Stimulated activated naive B cell treated with anti-CD40 and anti-IgM and Interleukin-4, amounts not matched to agents 10 μg/mL and 1 μg/mL and 100 μg/mL, for 72 hours (primary cell): ENCODE data around the gene PACSIN1.
A peak's percentile ranks its signal among the peaks of the same experiment; 100 is the strongest.

Experiments
- ATAC-seq, 2 donors: fragments of 150-1000 bp; cut with Tn5 transposase; replicated peaks; 2 replicates each; pipeline ENCODE4 v1.10.0; 2021; ENCODE audit warnings: moderate library complexity in 1 of 2
- DNase-seq: peaks from one replicate; pipeline ENCODE4 v3.0.0; 2021
- H3K27ac Mint-ChIP-seq: one replicate; pipeline ENCODE4 v1.8.0; 2022; ENCODE audit warnings: mild to moderate bottlenecking, mixed read lengths
- H3K27me3 Mint-ChIP-seq, 2 donors: one replicate each; pipeline ENCODE4 v1.8.0; 2022; ENCODE audit warnings: mixed read lengths in 2 of 2
- H3K36me3 Mint-ChIP-seq, 2 donors: one replicate each; pipeline ENCODE4 v1.8.0; 2022; ENCODE audit warnings: mixed read lengths in 2 of 2, mild to moderate bottlenecking in 1 of 2
- H3K4me1 Mint-ChIP-seq, 2 donors: one replicate each; pipeline ENCODE4 v1.8.0; 2022; ENCODE audit warnings: mixed read lengths in 2 of 2, mild to moderate bottlenecking in 1 of 2
- H3K4me3 Mint-ChIP-seq, 2 donors: one replicate each; pipeline ENCODE4 v1.8.0; 2022; ENCODE audit warnings: mild to moderate bottlenecking in 2 of 2, mixed read lengths in 2 of 2, moderate library complexity in 1 of 2
- H3K9me3 Mint-ChIP-seq, 2 donors: one replicate each; pipeline ENCODE4 v1.8.0; 2022; ENCODE audit warnings: mixed read lengths in 2 of 2, mild to moderate bottlenecking in 1 of 2

Gene PACSIN1

DNA sequence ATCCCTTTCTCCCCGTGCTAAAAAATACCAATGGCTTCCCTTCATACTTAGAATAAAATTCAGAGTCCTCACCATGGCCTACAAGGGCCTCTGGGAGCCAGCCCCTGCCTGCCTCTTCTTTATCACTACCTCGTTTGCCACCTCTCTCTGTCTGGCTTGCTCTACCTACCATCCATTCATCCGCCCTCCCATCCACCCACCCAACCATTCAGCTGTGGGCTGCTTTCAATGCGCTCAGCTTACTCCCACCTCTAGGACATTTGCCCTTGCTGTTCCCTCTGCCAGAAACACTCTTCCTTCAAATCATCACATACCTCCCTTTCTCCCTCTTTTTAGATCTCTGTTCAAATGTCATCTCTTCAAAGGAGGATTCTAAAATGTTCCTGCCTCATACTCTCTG lies 44.4 kb downstream of the PACSIN1 start:
- ATAC-seq: no peak
- H3K4me1 Mint-ChIP-seq: no peaks in the 10 kb centered on the region
- H3K27ac Mint-ChIP-seq: no peak overlapping the region
- DNase-seq: no peak
- peaks cover 25 to 42% of the 10 kb centered on the region in 2 donors for H3K27me3 Mint-ChIP-seq
- H3K9me3 Mint-ChIP-seq: peaks cover 0 to 8% of the 10 kb centered on the region in 2 donors
- H3K36me3 Mint-ChIP-seq: no peaks in the 10 kb centered on the region
- H3K4me3 Mint-ChIP-seq: no peak overlapping the region

DNA sequence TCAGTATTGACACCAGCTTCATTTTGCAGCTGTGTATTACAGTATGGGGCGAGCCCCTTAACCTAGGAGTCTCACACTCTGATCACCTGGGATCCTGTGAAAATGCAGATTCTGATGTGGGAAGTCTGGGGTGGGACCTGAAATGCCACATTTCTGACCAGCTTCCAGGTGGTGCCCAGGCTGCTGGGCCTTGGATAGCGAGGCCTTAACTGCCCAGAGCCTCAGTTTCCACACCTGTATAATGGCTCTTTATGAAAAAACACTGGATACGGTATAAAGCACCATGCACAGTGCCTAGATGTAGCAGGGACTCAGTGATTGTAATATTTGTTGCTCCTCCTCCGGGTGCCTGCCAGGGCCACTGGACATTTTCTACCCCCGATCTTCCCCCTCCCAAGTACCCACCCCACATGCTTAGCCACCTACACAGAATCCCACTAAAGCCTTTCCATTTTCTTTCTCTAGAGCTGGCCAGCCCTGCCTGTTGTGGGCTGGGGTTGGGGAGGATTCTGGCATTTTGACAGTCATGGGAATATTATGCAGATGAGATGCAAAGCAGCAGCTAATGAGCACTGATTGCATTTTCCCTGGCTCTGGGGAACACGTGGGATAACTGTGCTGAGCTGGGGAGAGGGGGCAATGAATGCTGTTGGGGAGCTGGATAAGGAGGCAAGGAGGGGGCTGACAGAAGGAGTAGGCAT lies 45.5 kb downstream of the PACSIN1 start:
- peaks cover 29 to 48% of the 10 kb centered on the region in 2 donors for H3K27me3 Mint-ChIP-seq
- H3K9me3 Mint-ChIP-seq: peaks cover 0 to 8% of the 10 kb centered on the region in 2 donors
- H3K4me1 Mint-ChIP-seq: no peaks in the 10 kb centered on the region
- H3K36me3 Mint-ChIP-seq: no peaks in the 10 kb centered on the region
- H3K27ac Mint-ChIP-seq: no peak overlapping the region
- DNase-seq (no peak), ATAC-seq (no peak)
- H3K4me3 Mint-ChIP-seq: no peak overlapping the region

DNA sequence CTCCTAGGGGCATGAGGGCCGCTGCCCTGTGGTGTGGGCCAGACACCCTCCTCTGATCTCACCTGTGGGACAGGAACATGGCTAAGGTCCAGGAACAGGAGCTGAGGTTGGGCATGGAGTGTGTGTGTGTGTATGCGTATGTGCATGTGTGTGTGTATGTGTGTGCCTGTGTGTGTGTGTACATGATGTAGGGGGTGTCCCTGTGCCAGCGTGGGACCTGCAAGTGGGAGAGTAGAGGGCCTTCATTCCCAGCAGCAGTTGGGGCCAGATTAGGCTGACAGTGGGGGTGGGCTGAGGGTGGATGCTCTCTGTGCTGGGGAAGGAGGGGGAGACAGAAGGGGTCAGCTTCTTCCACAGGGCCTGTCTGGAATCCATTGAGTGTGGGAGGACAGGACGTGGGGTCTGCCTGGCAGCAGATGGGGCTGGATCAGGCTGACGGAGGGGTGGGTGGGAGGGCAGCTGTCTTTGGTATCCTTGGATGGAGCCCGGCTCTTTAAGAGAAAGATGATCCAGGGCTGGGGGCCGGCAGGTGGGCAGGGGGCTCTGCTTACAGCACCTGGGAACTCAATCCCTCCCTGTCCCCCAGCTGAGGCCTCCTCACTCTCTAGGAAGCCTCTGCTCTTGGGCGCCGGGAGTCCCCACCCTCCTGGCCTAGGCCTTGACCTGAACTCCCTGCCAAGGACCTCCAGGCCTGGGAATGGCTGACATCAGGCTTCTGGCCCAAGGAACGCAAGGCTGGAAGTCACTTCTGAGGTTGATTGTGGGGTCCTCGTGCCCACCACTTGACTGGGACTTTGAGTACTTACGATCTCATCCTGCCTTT lies 46.2 kb downstream of the PACSIN1 start:
- Mint-ChIP-seq H3K9me3 (peaks cover 0 to 8% of the 10 kb centered on the region in 2 donors), H3K36me3 (no peaks in the 10 kb centered on the region), H3K4me3 (no peak overlapping the region), H3K27ac (peak overlapping the region; percentile 31), H3K4me1 (no peaks in the 10 kb centered on the region), H3K27me3 (peaks cover 32 to 55% of the 10 kb centered on the region in 2 donors)
- DNase-seq (no peak), ATAC-seq (no peak)

DNA sequence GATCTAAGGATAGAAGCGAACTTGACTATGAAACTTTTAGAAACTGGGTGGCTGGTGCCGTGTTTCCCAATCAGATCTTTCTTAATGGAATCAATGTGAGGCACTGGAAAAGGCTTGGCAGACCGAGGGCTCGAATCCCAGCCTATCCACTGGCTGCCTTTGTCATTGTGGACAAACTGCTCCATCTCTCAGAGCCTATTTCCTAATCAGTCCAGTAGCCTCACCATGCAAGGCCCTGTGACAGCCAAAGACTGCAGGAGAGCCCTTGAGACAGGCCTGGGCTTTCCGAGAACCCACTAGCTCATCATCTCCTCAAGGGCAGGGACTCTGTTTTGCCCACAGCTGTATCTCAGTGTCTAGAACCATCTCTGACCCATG lies 46.9 kb downstream of the PACSIN1 start:
- Mint-ChIP-seq H3K27ac (peak overlapping the region; percentile 31), H3K4me1 (no peaks in the 10 kb centered on the region), H3K9me3 (peaks cover 0 to 8% of the 10 kb centered on the region in 2 donors), H3K36me3 (no peaks in the 10 kb centered on the region), H3K4me3 (no peak overlapping the region), H3K27me3 (peaks cover 37 to 57% of the 10 kb centered on the region in 2 donors)
- DNase-seq (no peak), ATAC-seq (no peak)

DNA sequence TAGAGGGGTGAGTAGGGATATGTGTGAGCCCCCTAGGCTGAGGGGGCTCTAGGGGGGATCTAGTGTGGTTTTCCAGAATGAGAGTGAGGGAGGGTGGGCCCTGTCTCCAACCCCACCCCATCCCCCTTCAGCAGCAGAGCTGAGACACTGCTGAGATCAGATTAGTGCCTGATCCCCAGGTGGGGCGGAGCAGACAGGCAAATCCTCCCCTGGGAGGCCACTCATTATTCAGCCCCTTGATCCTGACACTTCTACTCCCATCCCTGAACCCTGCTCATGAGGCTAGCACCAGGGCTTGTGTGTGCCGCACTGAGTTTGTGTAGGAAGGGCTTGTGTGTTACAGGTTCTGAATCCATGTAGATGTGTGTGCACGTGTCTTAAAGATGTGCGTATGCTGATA lies 47.8 kb downstream of the PACSIN1 start:
- Mint-ChIP-seq H3K27me3 (peaks cover 37 to 59% of the 10 kb centered on the region in 2 donors), H3K4me3 (no peak overlapping the region), H3K27ac (no peak overlapping the region), H3K36me3 (no peaks in the 10 kb centered on the region), H3K9me3 (peaks cover 0 to 8% of the 10 kb centered on the region in 2 donors), H3K4me1 (no peaks in the 10 kb centered on the region)
- ATAC-seq (no peak), DNase-seq (no peak)

DNA sequence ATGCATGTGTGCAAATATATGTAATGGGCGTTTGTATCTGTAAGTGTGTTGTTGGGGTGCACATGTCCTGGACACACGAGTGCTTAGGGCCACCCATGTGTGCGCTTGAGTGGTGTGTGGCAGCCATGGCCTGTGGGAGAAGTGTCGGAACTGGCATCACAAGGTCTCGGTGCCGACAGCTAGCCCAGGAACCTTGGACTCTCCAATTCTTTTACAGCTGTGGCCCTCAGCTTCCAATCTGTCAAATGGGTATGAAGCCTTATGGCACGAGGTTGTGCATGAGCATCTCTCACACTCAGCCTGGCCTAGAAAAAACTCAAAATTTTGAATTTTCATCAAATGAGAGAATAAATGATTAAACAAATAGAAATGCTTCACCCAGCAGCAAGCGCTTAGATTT lies 48.2 kb downstream of the PACSIN1 start:
- DNase-seq: no peak
- H3K36me3 Mint-ChIP-seq: no peaks in the 10 kb centered on the region
- H3K4me1 Mint-ChIP-seq: no peaks in the 10 kb centered on the region
- no peak overlapping the region for H3K4me3 Mint-ChIP-seq
- peaks cover 0 to 6% of the 10 kb centered on the region in 2 donors for H3K9me3 Mint-ChIP-seq
- H3K27ac Mint-ChIP-seq: no peak overlapping the region
- ATAC-seq: no peak
- peaks cover 37 to 63% of the 10 kb centered on the region in 2 donors for H3K27me3 Mint-ChIP-seq

DNA sequence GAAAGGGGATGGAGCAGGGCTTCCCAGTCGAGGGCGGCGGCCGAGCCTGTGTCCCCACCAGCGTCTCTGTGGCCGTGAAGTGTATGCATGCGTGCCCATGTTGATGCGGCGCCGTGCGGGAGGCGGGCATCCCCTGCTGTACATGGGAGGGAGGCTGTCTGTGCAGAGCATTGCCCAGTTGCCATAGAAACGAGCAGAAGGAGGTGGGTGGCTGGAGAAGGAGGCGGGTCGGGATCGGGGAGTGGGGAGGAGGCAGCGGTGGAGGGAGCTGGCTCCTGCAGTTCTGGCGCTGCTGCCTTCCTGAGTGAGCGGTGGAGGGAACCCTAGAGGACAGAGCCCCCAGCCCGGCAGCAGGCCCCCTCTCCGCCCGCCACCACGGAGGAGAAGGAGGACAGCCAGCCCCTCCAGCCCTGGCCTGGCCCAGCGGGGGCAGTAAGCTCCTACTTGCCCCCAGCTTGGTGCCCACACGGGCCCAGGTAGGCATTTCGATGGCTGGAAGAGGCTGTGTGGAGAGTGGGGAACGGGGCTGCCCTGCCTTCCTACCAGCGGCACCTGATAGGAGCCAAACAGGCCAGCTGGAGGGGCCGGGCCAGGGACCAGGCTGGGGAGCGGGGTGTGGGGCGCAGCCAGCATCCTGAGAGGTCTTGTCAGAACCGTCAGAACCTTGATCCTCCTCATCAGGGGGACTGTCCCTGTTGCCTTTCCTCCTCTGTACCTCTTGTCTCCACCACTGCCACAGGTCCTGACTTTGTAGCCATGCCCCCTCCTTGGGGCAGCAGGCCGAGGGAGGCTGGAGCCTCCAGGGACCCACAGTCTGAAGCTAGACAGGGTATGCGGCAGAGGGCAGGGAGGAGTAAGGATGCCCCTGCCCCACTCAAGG lies 49.0 kb downstream of the PACSIN1 start:
- H3K27ac Mint-ChIP-seq: no peak overlapping the region
- H3K9me3 Mint-ChIP-seq: peaks cover 0 to 4% of the 10 kb centered on the region in 2 donors
- no peaks in the 10 kb centered on the region for H3K4me1 Mint-ChIP-seq
- ATAC-seq (no peak), DNase-seq (no peak)
- no peaks in the 10 kb centered on the region for H3K36me3 Mint-ChIP-seq
- H3K4me3 Mint-ChIP-seq: no peak overlapping the region
- H3K27me3 Mint-ChIP-seq: peaks cover 37 to 63% of the 10 kb centered on the region in 2 donors

DNA sequence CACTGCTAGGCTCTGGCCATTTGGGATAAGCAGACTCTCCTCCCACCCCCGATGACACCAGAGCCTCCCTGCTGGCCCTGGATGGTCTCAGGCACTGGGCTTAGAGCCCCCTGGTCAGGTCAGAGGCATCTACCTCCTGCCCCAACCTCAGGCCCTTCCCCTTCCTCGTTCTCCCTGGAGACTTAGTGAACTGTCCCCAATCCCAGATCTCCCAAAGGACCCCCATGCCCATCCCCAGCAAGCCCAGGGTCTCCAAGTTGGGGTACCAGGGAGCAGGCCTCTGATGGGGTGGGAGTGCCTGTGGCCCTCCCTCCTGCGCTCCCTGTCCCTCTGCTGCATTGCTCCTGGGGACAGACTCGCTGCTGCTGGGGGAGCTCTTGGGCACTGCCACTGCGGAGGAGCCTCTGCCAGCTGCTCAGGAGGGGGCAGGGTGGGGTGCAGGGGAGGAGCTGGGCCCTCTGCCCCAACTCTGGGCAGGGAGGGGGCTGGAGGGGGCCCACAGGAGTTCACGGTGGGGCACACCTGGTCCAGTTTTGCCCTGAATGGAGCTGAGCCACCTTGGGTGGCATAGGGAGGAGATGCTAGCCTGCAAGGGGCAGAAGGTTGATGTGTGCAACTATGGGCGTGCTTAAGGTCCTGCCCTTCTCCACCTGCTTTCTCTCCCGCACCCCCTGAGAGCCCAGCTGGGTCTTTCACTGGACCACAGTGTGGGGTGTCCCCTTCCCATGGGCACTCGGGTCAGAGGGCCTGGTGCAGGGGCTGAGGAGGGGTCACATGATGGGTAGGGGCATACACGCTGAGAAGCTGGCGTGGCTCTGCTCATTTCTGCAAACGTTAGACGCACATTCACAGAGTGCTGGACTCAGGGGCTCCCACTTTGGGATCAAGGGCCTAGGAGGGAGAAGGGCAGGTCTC lies 49.9 kb downstream of the PACSIN1 start:
- Mint-ChIP-seq H3K4me3 (no peak overlapping the region), H3K36me3 (no peaks in the 10 kb centered on the region), H3K27ac (no peak overlapping the region), H3K9me3 (no peaks in the 10 kb centered on the region), H3K27me3 (peaks cover 32 to 55% of the 10 kb centered on the region in 2 donors), H3K4me1 (no peaks in the 10 kb centered on the region)
- no peak for ATAC-seq
- no peak for DNase-seq

DNA sequence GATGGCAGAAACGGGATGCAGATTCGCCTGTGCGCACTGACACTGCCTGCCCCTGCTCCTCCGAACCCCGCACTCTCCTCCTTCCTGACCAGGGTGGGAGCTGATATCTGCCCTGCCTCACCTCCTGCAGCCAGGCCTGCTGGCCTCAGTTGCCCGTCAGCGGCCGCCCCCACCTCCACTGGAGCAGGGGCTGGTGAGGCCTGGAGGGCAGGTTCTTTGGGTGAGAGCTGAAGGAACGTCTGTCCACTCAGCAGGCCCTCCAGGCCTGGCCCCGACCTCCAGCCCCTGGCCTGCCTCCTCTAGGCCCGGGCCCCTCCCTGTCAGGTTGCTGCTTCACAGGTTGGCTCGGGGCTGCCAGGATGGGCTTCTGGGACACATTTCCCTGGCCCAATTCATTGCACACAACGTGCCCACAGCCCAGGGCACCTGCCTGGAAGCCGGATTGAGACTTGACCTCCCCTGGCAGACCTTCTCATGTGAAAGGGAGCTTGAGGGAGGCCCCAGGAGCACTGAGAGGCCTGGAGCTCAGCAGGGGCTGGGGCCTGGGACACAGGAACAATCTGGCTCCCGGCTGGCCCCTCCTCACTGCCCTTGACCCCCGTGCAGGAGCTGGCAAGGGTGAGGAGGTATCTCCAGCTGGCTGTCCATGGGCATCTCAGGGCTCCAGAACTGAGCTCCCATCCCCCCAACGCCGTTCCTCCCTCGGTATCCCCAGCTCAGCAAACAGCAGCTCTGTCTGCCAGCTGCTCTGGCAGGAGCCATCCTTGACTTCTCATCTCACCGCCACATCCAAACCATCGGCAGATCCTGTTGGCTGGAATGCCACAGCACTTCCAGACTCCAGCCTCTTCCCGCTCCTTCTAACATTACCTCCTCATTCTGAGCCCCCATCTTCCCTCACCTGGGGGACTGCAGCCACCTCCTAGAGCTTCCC lies 50.8 kb downstream of the PACSIN1 start:
- Mint-ChIP-seq H3K9me3 (no peaks in the 10 kb centered on the region), H3K4me1 (peaks cover 3 to 4% of the 10 kb centered on the region in 2 donors), H3K27ac (no peak overlapping the region), H3K4me3 (no peak overlapping the region), H3K27me3 (peaks cover 30 to 50% of the 10 kb centered on the region in 2 donors), H3K36me3 (no peaks in the 10 kb centered on the region)
- DNase-seq (no peak), ATAC-seq (no peak)

DNA sequence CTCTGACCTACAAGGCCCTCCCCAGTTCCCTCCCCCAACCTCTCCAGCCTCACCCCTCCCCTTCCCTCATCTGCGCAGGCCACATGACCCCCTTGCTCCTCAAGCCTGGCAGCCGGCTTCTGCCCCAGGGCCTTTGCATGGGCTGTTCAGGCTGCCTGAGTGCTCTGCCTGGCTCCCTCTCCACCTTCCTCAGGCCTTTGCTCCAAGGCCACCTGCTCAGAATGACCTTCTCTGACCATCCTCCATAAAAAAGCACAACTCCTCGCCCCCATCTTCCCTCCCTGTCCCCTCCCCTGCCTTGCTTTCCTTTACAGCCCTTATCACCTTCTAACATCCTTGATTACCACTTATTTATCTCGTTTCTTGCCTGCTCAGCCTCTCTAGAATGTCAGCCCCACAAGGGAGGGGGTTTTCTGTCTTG lies 51.6 kb downstream of the PACSIN1 start:
- no peaks in the 10 kb centered on the region for H3K9me3 Mint-ChIP-seq
- H3K36me3 Mint-ChIP-seq: no peaks in the 10 kb centered on the region
- no peak overlapping the region for H3K4me3 Mint-ChIP-seq
- H3K27ac Mint-ChIP-seq: peak overlapping the region; percentile 38
- H3K27me3 Mint-ChIP-seq: peaks cover 26 to 43% of the 10 kb centered on the region in 2 donors
- peaks cover 8 to 9% of the 10 kb centered on the region in 2 donors for H3K4me1 Mint-ChIP-seq
- ATAC-seq: no peak
- DNase-seq: no peak

DNA sequence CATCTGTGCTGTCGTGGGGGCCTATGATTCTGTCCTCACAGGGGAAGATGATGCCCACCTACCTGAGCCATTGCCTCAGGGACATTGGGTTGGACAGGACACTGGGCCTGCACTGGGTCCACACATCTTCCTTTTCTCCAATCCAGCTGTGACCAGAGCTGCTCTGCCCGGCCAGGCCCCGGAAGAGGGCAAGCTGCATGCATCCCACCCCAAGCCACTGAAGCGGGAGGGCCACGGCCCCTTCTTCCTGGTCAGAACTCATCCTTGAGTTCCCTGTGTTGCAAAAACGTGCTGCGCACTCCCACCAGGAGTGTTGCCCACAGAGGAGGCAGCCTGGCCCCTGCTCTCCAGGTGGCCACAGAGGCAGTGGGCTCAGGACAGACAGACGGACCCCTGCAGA lies 52.1 kb downstream of the PACSIN1 start:
- Mint-ChIP-seq H3K27me3 (peaks cover 26 to 43% of the 10 kb centered on the region in 2 donors), H3K36me3 (no peaks in the 10 kb centered on the region), H3K4me3 (no peak overlapping the region), H3K4me1 (peaks cover 8 to 9% of the 10 kb centered on the region in 2 donors), H3K9me3 (no peaks in the 10 kb centered on the region), H3K27ac (peak overlapping the region; percentile 38)
- no peak for DNase-seq
- no peak for ATAC-seq

DNA sequence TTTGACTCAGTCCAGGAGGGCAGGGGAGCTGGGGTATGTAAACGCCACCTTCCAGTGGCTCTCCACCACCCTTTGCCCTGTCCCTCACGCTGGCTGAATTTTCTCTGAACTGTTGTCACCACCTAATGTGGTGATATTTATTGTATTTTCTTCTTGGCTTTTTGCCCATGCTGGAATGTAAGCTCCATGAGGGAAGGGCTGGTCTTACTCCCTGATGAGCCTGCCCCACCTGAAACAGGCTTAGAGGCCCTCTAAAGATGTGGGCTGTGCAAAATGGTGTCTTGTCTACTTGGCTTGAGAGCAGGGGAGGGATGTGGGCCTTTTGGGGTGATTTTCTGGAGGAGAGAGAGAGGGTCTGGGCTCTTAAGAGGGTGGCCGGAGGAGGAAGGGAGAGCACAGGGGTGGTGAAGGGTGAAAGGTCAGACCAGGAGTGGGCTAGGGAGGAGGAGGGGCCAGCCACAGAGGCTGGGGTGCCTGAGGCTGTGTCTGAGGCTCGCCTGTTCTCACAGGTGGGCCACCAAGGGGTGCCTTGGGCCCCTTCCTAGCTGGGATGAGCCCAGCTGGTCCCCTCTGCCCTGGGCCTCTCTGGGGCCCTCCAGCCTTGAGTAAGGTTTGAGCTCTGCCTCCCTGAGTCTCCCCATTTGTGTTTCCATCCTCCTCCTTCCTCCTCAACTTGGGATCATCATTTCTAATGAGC lies 52.9 kb downstream of the PACSIN1 start:
- H3K27me3 Mint-ChIP-seq: peaks cover 24 to 36% of the 10 kb centered on the region in 2 donors
- ATAC-seq: no peak
- no peak overlapping the region for H3K27ac Mint-ChIP-seq
- peaks cover 9 to 10% of the 10 kb centered on the region in 2 donors for H3K4me1 Mint-ChIP-seq
- no peaks in the 10 kb centered on the region for H3K9me3 Mint-ChIP-seq
- DNase-seq: no peak
- H3K36me3 Mint-ChIP-seq: no peaks in the 10 kb centered on the region
- H3K4me3 Mint-ChIP-seq: no peak overlapping the region
